Neuronal stem cell (in vitro differentiated cells): Measurements from ENCODE around the gene DPM3. TPM values are rescaled to one million over a fixed set of nuclear protein-coding genes. Genes with fewer than 3 reads are reported as not detected.
A peak's percentile ranks its signal among the peaks of the same experiment; 100 is the strongest.
"Not testable (repeated sequence)": the region's sequence is repeated elsewhere in the genome, so short reads cannot be mapped to it uniquely, and the experiment has no call there.

ENCODE experiments used
- DNase-seq: peaks from one replicate; pipeline ENCODE4 v3.0.0-alpha.2; 2013; ENCODE audit warnings: low spot score
- H2AFZ ChIP-seq: one replicate; pipeline ENCODE4 v1.6.1; 2013; ENCODE audit warnings: mild to moderate bottlenecking, low read length, inconsistent platforms
- H2AK5ac ChIP-seq: 2 replicates; pipeline ENCODE4 v1.6.1; 2013; ENCODE audit warnings: low read depth, mild to moderate bottlenecking, inconsistent platforms, low read length, moderate library complexity, mixed read lengths
- H2BK120ac ChIP-seq: 2 replicates; pipeline ENCODE4 v1.6.1; 2013; ENCODE audit warnings: low read depth, mild to moderate bottlenecking, inconsistent platforms, low read length, moderate library complexity, mixed read lengths
- H2BK12ac ChIP-seq: one replicate; pipeline ENCODE4 v1.6.1; 2013; ENCODE audit warnings: low read length, inconsistent platforms
- H2BK15ac ChIP-seq: 2 replicates; pipeline ENCODE4 v1.6.1; 2013; ENCODE audit warnings: mild to moderate bottlenecking, low read length, inconsistent platforms, mixed read lengths
- H2BK5ac ChIP-seq: one replicate; pipeline ENCODE4 v1.6.1; 2013; ENCODE audit warnings: inconsistent platforms, mild to moderate bottlenecking, low read length, moderate library complexity
- H3K14ac ChIP-seq: one replicate; pipeline ENCODE4 v1.6.1; 2013; ENCODE audit warnings: low read length, inconsistent platforms
- H3K18ac ChIP-seq: 2 replicates; pipeline ENCODE4 v1.6.1; 2013; ENCODE audit warnings: low read length, inconsistent platforms
- H3K23ac ChIP-seq: 2 replicates; pipeline ENCODE4 v1.6.1; 2013; ENCODE audit warnings: low read depth, mild to moderate bottlenecking, mixed read lengths, low read length, inconsistent platforms; ENCODE audit not compliant: poor library complexity
- H3K27ac ChIP-seq: replicated peaks from 3 replicates; pipeline ENCODE4 v1.5.1; 2013; ENCODE audit warnings: low read length, inconsistent platforms
- H3K27me3 ChIP-seq, 3 experiments: 2 replicates each; pipeline ENCODE4 v1.6.1; 2013; ENCODE audit warnings: low read length in 3 of 3, mild to moderate bottlenecking in 2 of 3, inconsistent platforms in 1 of 3, low read depth in 1 of 3, mixed read lengths in 1 of 3, moderate library complexity in 1 of 3; ENCODE audit not compliant: control insufficient read depth in 3 of 3, insufficient read depth in 3 of 3
- H3K36me3 ChIP-seq, 2 donors: replicated peaks in 1 of 2; 2 replicates each; pipeline ENCODE4 v1.6.1; 2013; ENCODE audit warnings: low read length in 2 of 2; ENCODE audit not compliant: control insufficient read depth in 2 of 2, insufficient read depth in 2 of 2
- H3K4ac ChIP-seq: 2 replicates; pipeline ENCODE4 v1.6.1; 2013; ENCODE audit warnings: inconsistent platforms, mild to moderate bottlenecking, low read length, moderate library complexity
- H3K4me1 ChIP-seq, 2 donors: 1 replicate in 1 of 2; 2 replicates in 1 of 2; pipeline ENCODE4 v1.6.1; 2013; ENCODE audit warnings: low read length in 2 of 2, low read depth in 1 of 2; ENCODE audit not compliant: control insufficient read depth in 2 of 2, insufficient read depth in 1 of 2
- H3K4me2 ChIP-seq: one replicate; pipeline ENCODE4 v1.6.1; 2013; ENCODE audit warnings: mild to moderate bottlenecking, low read length, inconsistent platforms; ENCODE audit not compliant: insufficient read depth, poor library complexity, severe bottlenecking
- H3K4me3 ChIP-seq, 2 donors: 2 replicates each; pipeline ENCODE4 v1.5.1; 2013; ENCODE audit warnings: low read length in 2 of 2, mild to moderate bottlenecking in 2 of 2, inconsistent platforms in 1 of 2, moderate library complexity in 1 of 2
- H3K79me1 ChIP-seq: one replicate; pipeline ENCODE4 v1.6.1; 2013; ENCODE audit warnings: low read depth, mild to moderate bottlenecking, inconsistent platforms, low read length, moderate library complexity
- H3K9ac ChIP-seq: one replicate; pipeline ENCODE4 v1.6.1; 2013; ENCODE audit warnings: mild to moderate bottlenecking, low read depth, low read length, inconsistent platforms; ENCODE audit not compliant: poor library complexity
- H3K9me3 ChIP-seq, 2 donors: replicated peaks in 1 of 2; 2 replicates each; pipeline versions ENCODE3 to v1.6.1; 2013; ENCODE audit warnings: low read length in 2 of 2, mild to moderate bottlenecking in 2 of 2, inconsistent platforms in 1 of 2, low read depth in 1 of 2, mixed read lengths in 1 of 2, moderate library complexity in 1 of 2; ENCODE audit not compliant: control insufficient read depth in 2 of 2, insufficient read depth in 1 of 2
- H4K8ac ChIP-seq: one replicate; pipeline ENCODE4 v1.6.1; 2013; ENCODE audit warnings: low read depth, mild to moderate bottlenecking, inconsistent platforms, low read length, moderate library complexity
- H4K91ac ChIP-seq: one replicate; pipeline ENCODE4 v1.6.1; 2013; ENCODE audit warnings: low read length, low read depth, mild to moderate bottlenecking, inconsistent platforms; ENCODE audit not compliant: poor library complexity
- WGBS, 2 donors: extraction: QIAGEN DNeasy Blood & Tissue Kit; methylation state at CpG; one replicate each; pipeline ENCODE4 v1.1.7; 2013; ENCODE audit warnings: missing lambda C conversion rate in 2 of 2, mixed read lengths in 1 of 2; ENCODE audit not compliant: insufficient read length in 2 of 2, insufficient replicate concordance in 1 of 2; ENCODE audit errors: extremely low coverage in 2 of 2; 5-methylcytosine and 5-hydroxymethylcytosine counted together
- polyA plus RNA-seq, 2 experiments: library from polyadenylated mRNA; stranded (reverse); fragments of 200-250 nt; gene quantifications; one replicate each; pipeline ENCODE4 v1.2.3, GENCODE V29; 2013

The DPM3 gene
- polyA plus RNA-seq (2013, experiment 1 of 2), result 309 TPM
- 297 TPM for polyA plus RNA-seq (2013, experiment 2 of 2)

- no peak within 1 kb of the TSS for H3K4ac ChIP-seq
- H3K4me3 ChIP-seq, result peak within 1 kb of the TSS; percentile 89 to 91
- peak within 1 kb of the TSS; percentile 86 for H2AK5ac ChIP-seq
- peaks cover 4 to 8% of the 10 kb centered on the region in 2 donors for H3K4me1 ChIP-seq
- peaks cover 7 to 17% of the 10 kb centered on the region in 2 donors for H3K36me3 ChIP-seq
- DNase-seq, result peak; percentile 75
- no peak within 1 kb of the TSS for H4K8ac ChIP-seq
- H4K91ac ChIP-seq, result no peak within 1 kb of the TSS
- H2BK15ac ChIP-seq, result peak within 1 kb of the TSS; percentile 97
- H3K14ac ChIP-seq, result no peak within 1 kb of the TSS
- no CpG with 5 or more reads among the region's 42 CpGs for WGBS, 2 donors
- peak within 1 kb of the TSS; percentile 29 for H3K27ac ChIP-seq
- H3K27me3 ChIP-seq, result peaks cover 0 to 3% (median 0%) of the 10 kb centered on the region in 3 experiments
- H3K9ac ChIP-seq, result peak within 1 kb of the TSS; percentile 96
- peak within 1 kb of the TSS; percentile 100 for H3K4me2 ChIP-seq
- peak within 1 kb of the TSS; percentile 93 for H2AFZ ChIP-seq
- H3K23ac ChIP-seq, result peak within 1 kb of the TSS; percentile 95
- H3K18ac ChIP-seq, result peak within 1 kb of the TSS; percentile 88
- H3K9me3 ChIP-seq, result no peaks in the 10 kb centered on the region
- H3K79me1 ChIP-seq, result peaks cover 4% of the 10 kb centered on the region
- H2BK5ac ChIP-seq, result peak within 1 kb of the TSS; percentile 19
- no peak within 1 kb of the TSS for H2BK12ac ChIP-seq
- no peak within 1 kb of the TSS for H2BK120ac ChIP-seq
Measured at GRCh38 chr1:155139895-155140629, at the start of gene DPM3. TSS of gene DPM3 (minus strand) at chr1:155140531. CDS start at chr1:155140240, 291 bp downstream.

- H3K4ac ChIP-seq, H3K27ac ChIP-seq, H3K4me2 ChIP-seq, H3K4me3 ChIP-seq, H2AK5ac ChIP-seq, H3K18ac ChIP-seq, DNase-seq, H4K91ac ChIP-seq, H3K14ac ChIP-seq, H2BK120ac ChIP-seq, H3K27me3 ChIP-seq, H2BK15ac ChIP-seq, H3K9ac ChIP-seq, H3K79me1 ChIP-seq, H3K9me3 ChIP-seq, H2BK5ac ChIP-seq, H4K8ac ChIP-seq, H3K23ac ChIP-seq, H2AFZ ChIP-seq, H2BK12ac ChIP-seq, H3K36me3 ChIP-seq: not testable (repeated sequence)
- peaks cover 12 to 16% of the 10 kb centered on the region in 2 donors for H3K4me1 ChIP-seq
- no CpG with 5 or more reads among the region's 45 CpGs for WGBS, 2 donors
Measured at GRCh38 chr1:155189926-155190325, 49.6 kb upstream of the DPM3 start.

- no peak overlapping the region for H3K14ac ChIP-seq
- H3K4me1 ChIP-seq, result peaks cover 8 to 9% of the 10 kb centered on the region in 2 donors
- H4K8ac ChIP-seq, result no peak overlapping the region
- no peak overlapping the region for H3K4me3 ChIP-seq
- no CpG with 5 or more reads among the region's 14 CpGs for WGBS, 2 donors
- no peak overlapping the region for H2BK12ac ChIP-seq
- no peak overlapping the region for H3K18ac ChIP-seq
- no peaks in the 10 kb centered on the region for H3K9me3 ChIP-seq
- H2AK5ac ChIP-seq, result no peak overlapping the region
- H3K27ac ChIP-seq, result no peak overlapping the region
- no peak overlapping the region for H2BK5ac ChIP-seq
- H3K27me3 ChIP-seq, result no peaks in the 10 kb centered on the region
- H2AFZ ChIP-seq, result no peak overlapping the region
- no peak overlapping the region for H3K4me2 ChIP-seq
- peak overlapping the region; percentile 15 for H2BK15ac ChIP-seq
- H3K4ac ChIP-seq, result no peak overlapping the region
- peaks cover 2 to 10% of the 10 kb centered on the region in 2 donors for H3K36me3 ChIP-seq
- no peak for DNase-seq
- no peak overlapping the region for H3K23ac ChIP-seq
- H3K79me1 ChIP-seq, result no peaks in the 10 kb centered on the region
- no peak overlapping the region for H2BK120ac ChIP-seq
- no peak overlapping the region for H4K91ac ChIP-seq
- no peak overlapping the region for H3K9ac ChIP-seq
Measured at GRCh38 chr1:155188268-155188667, 47.9 kb upstream of the DPM3 start.

- no peak overlapping the region for H4K91ac ChIP-seq
- H3K4ac ChIP-seq, result no peak overlapping the region
- no peaks in the 10 kb centered on the region for H3K27me3 ChIP-seq
- no peak for DNase-seq
- WGBS, 2 donors, result no CpG with 5 or more reads among the region's 16 CpGs
- H3K4me1 ChIP-seq, result peaks cover 2 to 4% of the 10 kb centered on the region in 2 donors
- H3K36me3 ChIP-seq, result peaks cover 2 to 10% of the 10 kb centered on the region in 2 donors
- no peak overlapping the region for H3K14ac ChIP-seq
- no peak overlapping the region for H3K27ac ChIP-seq
- peak overlapping the region; percentile 0 for H3K18ac ChIP-seq
- peak overlapping the region; percentile 11 for H2AK5ac ChIP-seq
- no peak overlapping the region for H4K8ac ChIP-seq
- H2BK120ac ChIP-seq, result peak overlapping the region; percentile 13
- peak overlapping the region; percentile 2 for H2BK5ac ChIP-seq
- no peak overlapping the region for H3K4me2 ChIP-seq
- no peak overlapping the region for H3K23ac ChIP-seq
- H3K79me1 ChIP-seq, result no peaks in the 10 kb centered on the region
- no peak overlapping the region for H3K9ac ChIP-seq
- peak overlapping the region; percentile 54 for H2BK15ac ChIP-seq
- H2BK12ac ChIP-seq, result no peak overlapping the region
- H3K9me3 ChIP-seq, result no peaks in the 10 kb centered on the region
- H2AFZ ChIP-seq, result no peak overlapping the region
- no peak overlapping the region for H3K4me3 ChIP-seq
Measured at GRCh38 chr1:155187456-155187891, 47.1 kb upstream of the DPM3 start.
